ENCODE results near the gene SPRR1A. TPM values are rescaled to one million over a fixed set of nuclear protein-coding genes. Genes with fewer than 3 reads are reported as not detected.
"Not testable (repeated sequence)": the region's sequence is repeated elsewhere in the genome, so short reads cannot be mapped to it uniquely, and the experiment has no call there.

Gene SPRR1A
- total and polyA plus RNA-seq, 10 of the 15 experiments (the other 5 are each of a cell fraction or from before 2014, with no cell fraction given), result not detected

DNA sequence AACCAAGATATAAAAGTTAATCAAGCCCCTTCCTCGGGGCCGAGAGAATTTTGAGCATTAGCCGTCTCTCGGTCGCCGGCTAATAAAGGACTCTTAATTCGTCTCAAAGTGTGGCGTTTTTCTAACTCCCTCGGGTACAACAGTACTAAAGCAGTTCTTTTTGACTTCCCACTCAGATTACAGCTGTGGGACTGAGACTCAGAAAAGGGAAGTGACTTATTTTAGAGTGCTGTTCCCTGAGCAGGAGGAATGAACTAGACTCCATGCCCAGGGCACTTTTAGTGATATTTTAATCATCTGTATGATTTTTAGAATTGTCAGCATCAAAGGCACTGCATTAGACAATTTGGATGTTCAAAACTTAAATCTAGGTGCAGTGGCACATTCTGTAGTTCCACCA, 38.5 kb downstream of the SPRR1A start:
- FAIRE-seq; H3K27me3 ChIP-seq (replicated peaks in 1 of 2; ENCODE audit: control insufficient read depth in 2 of 2, insufficient read depth in 2 of 2, low read length in 1 of 2); H3K9ac ChIP-seq (ENCODE audit: control insufficient read depth, insufficient read depth, low read length); H3K4me3 ChIP-seq; H3K4me1 ChIP-seq (ENCODE audit: control insufficient read depth, insufficient read depth, low read length); H4K20me1 ChIP-seq (ENCODE audit: control insufficient read depth, insufficient read depth); H3K79me2 ChIP-seq (ENCODE audit: control insufficient read depth, insufficient read depth, low read length); intact Hi-C loops (cut with micrococcal nuclease; ENCODE audit: unreplicated experiment); RAD21 ChIA-PET (ENCODE audit: unreplicated experiment); H3K4me2 ChIP-seq (ENCODE audit: control insufficient read depth, insufficient read depth); DNase-seq (ENCODE audit: low read depth, low spot score); H3K9me3 ChIP-seq (replicated peaks; ENCODE audit: control insufficient read depth, insufficient read depth, low read length); in situ Hi-C loops (cut with MboI); SMC1A ChIA-PET (ENCODE audit: uncharacterized antibody, unreplicated experiment); BruUV-seq (replicated peaks); H3K27ac ChIP-seq (ENCODE audit: control insufficient read depth, insufficient read depth); ATAC-seq; CTCF ChIA-PET; H3K36me3 ChIP-seq (ENCODE audit: control insufficient read depth in 2 of 2, insufficient read depth in 2 of 2, low read length in 1 of 2); H2AFZ ChIP-seq (ENCODE audit: control insufficient read depth, low read depth, low read length): not testable (repeated sequence)
- TF ChIP-seq MEF2B (IDR thresholded peaks at IDR 0.05; ENCODE audit: partially characterized antibody, poor library complexity, severe bottlenecking) (peak; percentile 42), SPI1 (IDR thresholded peaks at IDR 0.05; ENCODE audit: borderline replicate concordance, insufficient read depth, low read depth, low read length) (peak; percentile 79; the same call in 1 of the 2 replicates)
- POLR2A ChIA-PET, result interaction anchor here (0.6 kb wide), 1 partner anchor 9 kb away, joined by 3 read pairs; the partner anchor contains the start of gene SPRR1B
- 11% methylated on average over 9 of the region's 9 CpGs for WGBS (ENCODE audit: insufficient coverage, insufficient replicate concordance, low lambda C conversion rate, missing lambda C conversion rate)

DNA sequence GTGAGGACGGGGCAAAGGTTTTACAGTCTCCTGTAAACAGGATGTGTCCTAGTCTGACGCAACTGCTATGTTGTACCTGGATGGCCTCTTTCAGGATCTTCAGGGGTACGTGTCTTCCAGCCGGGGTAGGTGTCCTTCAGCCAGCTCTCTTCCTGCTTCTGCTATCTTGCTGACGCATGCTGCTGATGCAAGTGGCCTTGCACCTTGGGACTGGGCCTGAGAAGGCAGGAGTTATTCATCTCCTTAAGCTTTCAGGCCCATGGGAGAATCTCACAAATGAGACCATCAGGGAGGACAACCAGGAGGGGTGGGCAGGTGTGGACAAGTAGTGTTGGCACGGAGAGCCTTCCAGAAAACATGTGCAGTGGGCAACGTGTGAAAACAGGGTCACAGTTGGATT, 39.2 kb downstream of the SPRR1A start:
- H3K36me3 ChIP-seq (ENCODE audit: control insufficient read depth in 2 of 2, insufficient read depth in 2 of 2, low read length in 1 of 2), result no peaks in the 10 kb centered on the region
- H3K27ac ChIP-seq (ENCODE audit: control insufficient read depth, insufficient read depth), result no peak overlapping the region
- H3K79me2 ChIP-seq (ENCODE audit: control insufficient read depth, insufficient read depth, low read length), result no peaks in the 10 kb centered on the region
- no peak overlapping the region for H2AFZ ChIP-seq (ENCODE audit: control insufficient read depth, low read depth, low read length)
- in situ Hi-C loops (cut with MboI) (no loop called here), intact Hi-C loops (cut with micrococcal nuclease; ENCODE audit: unreplicated experiment) (no loop called here)
- no peak overlapping the region for H3K9ac ChIP-seq (ENCODE audit: control insufficient read depth, insufficient read depth, low read length)
- H3K4me2 ChIP-seq (ENCODE audit: control insufficient read depth, insufficient read depth), result no peak overlapping the region
- H3K9me3 ChIP-seq (replicated peaks; ENCODE audit: control insufficient read depth, insufficient read depth, low read length), result no peaks in the 10 kb centered on the region; the same call in 2 of the 3 replicates
- ChIA-PET RAD21 (ENCODE audit: unreplicated experiment) (no interaction called here), CTCF (interaction anchor here (1.4 kb wide), 1 partner anchor 171 kb away, joined by 3 read pairs; no protein-coding TSS in a partner anchor), POLR2A (no interaction called here), SMC1A (ENCODE audit: uncharacterized antibody, unreplicated experiment) (no interaction called here)
- H3K4me1 ChIP-seq (ENCODE audit: control insufficient read depth, insufficient read depth, low read length), result no peaks in the 10 kb centered on the region
- ATAC-seq (no peak), DNase-seq (ENCODE audit: low read depth, low spot score) (no peak), FAIRE-seq (no peak)
- 47% methylated on average over 7 of the region's 7 CpGs for WGBS (ENCODE audit: insufficient coverage, insufficient replicate concordance, low lambda C conversion rate, missing lambda C conversion rate)
- H3K4me3 ChIP-seq, result no peak overlapping the region
- H4K20me1 ChIP-seq (ENCODE audit: control insufficient read depth, insufficient read depth), result no peaks in the 10 kb centered on the region
- 0 out of 4 replicates have a peak, but pooled peaks cover 0 to 3% of the 10 kb centered on the region in 2 experiments for H3K27me3 ChIP-seq (replicated peaks in 1 of 2; ENCODE audit: control insufficient read depth in 2 of 2, insufficient read depth in 2 of 2, low read length in 1 of 2)
- BruUV-seq (replicated peaks), result no TSS peak
- no peak for TF ChIP-seq SP1 (IDR thresholded peaks at IDR 0.05; ENCODE audit: low read depth, low read length)
- no peak for TF ChIP-seq MEF2B (IDR thresholded peaks at IDR 0.05; ENCODE audit: partially characterized antibody, poor library complexity, severe bottlenecking)
- TF ChIP-seq, protein P1, sequence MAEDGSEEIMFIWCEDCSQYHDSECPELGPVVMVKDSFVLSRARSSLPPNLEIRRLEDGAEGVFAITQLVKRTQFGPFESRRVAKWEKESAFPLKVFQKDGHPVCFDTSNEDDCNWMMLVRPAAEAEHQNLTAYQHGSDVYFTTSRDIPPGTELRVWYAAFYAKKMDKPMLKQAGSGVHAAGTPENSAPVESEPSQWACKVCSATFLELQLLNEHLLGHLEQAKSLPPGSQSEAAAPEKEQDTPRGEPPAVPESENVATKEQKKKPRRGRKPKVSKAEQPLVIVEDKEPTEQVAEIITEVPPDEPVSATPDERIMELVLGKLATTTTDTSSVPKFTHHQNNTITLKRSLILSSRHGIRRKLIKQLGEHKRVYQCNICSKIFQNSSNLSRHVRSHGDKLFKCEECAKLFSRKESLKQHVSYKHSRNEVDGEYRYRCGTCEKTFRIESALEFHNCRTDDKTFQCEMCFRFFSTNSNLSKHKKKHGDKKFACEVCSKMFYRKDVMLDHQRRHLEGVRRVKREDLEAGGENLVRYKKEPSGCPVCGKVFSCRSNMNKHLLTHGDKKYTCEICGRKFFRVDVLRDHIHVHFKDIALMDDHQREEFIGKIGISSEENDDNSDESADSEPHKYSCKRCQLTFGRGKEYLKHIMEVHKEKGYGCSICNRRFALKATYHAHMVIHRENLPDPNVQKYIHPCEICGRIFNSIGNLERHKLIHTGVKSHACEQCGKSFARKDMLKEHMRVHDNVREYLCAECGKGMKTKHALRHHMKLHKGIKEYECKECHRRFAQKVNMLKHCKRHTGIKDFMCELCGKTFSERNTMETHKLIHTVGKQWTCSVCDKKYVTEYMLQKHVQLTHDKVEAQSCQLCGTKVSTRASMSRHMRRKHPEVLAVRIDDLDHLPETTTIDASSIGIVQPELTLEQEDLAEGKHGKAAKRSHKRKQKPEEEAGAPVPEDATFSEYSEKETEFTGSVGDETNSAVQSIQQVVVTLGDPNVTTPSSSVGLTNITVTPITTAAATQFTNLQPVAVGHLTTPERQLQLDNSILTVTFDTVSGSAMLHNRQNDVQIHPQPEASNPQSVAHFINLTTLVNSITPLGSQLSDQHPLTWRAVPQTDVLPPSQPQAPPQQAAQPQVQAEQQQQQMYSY (CRISPR knock-in tag; IDR thresholded peaks at IDR 0.05), result no peak
- TF ChIP-seq STAT1 (conservative IDR thresholded peaks at IDR 0.05), result no peak
- TF ChIP-seq PAX5 (IDR thresholded peaks at IDR 0.05; ENCODE audit: borderline replicate concordance, low read depth, low read length), result no peak
- TF ChIP-seq CHD2 (IDR thresholded peaks at IDR 0.05; ENCODE audit: borderline replicate concordance, low read depth, low read length), result no peak
- TF ChIP-seq, protein P2, sequence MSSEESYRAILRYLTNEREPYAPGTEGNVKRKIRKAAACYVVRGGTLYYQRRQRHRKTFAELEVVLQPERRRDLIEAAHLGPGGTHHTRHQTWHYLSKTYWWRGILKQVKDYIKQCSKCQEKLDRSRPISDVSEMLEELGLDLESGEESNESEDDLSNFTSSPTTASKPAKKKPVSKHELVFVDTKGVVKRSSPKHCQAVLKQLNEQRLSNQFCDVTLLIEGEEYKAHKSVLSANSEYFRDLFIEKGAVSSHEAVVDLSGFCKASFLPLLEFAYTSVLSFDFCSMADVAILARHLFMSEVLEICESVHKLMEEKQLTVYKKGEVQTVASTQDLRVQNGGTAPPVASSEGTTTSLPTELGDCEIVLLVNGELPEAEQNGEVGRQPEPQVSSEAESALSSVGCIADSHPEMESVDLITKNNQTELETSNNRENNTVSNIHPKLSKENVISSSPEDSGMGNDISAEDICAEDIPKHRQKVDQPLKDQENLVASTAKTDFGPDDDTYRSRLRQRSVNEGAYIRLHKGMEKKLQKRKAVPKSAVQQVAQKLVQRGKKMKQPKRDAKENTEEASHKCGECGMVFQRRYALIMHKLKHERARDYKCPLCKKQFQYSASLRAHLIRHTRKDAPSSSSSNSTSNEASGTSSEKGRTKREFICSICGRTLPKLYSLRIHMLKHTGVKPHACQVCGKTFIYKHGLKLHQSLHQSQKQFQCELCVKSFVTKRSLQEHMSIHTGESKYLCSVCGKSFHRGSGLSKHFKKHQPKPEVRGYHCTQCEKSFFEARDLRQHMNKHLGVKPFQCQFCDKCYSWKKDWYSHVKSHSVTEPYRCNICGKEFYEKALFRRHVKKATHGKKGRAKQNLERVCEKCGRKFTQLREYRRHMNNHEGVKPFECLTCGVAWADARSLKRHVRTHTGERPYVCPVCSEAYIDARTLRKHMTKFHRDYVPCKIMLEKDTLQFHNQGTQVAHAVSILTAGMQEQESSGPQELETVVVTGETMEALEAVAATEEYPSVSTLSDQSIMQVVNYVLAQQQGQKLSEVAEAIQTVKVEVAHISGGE (CRISPR knock-in tag; IDR thresholded peaks at IDR 0.05), result no peak
- no peak for TF ChIP-seq GABPA (IDR thresholded peaks at IDR 0.05; ENCODE audit: low read depth)

All from GM12878 (cell line).